ENCODE data around the gene KIAA1958.

- no peak for TF ChIP-seq CTCF (IDR thresholded peaks at IDR 0.05; ENCODE audit: low read depth, low read length, missing input control)
- no peak for TF ChIP-seq ATF3 (IDR thresholded peaks at IDR 0.05)
- TF ChIP-seq GABPA (IDR thresholded peaks at IDR 0.05 in 1 of 2, conservative IDR thresholded peaks at IDR 0.05 in 1 of 2): no peak
- no peak for TF ChIP-seq RXRA (IDR thresholded peaks at IDR 0.05)
- no peak for TF ChIP-seq MAX (IDR thresholded peaks at IDR 0.05)
- TF ChIP-seq RAD21 (IDR thresholded peaks at IDR 0.05): no peak
- no peak for TF ChIP-seq FOXA1 (IDR thresholded peaks at IDR 0.05)
- TF ChIP-seq ZBTB33 (IDR thresholded peaks at IDR 0.05): no peak
- TF ChIP-seq SP1 (IDR thresholded peaks at IDR 0.05): no peak
- no peak for TF ChIP-seq JUND (IDR thresholded peaks at IDR 0.05)
- no peak for TF ChIP-seq TAF1 (conservative IDR thresholded peaks at IDR 0.05)
- TF ChIP-seq REST (IDR thresholded peaks at IDR 0.05): no peak
- TF ChIP-seq YY1 (IDR thresholded peaks at IDR 0.05): no peak
- TF ChIP-seq EGR1 (IDR thresholded peaks at IDR 0.05; ENCODE audit: low read depth in 2 of 2): no peak
Measured at GRCh38 chr9:112548836-112549595, 62.4 kb downstream of the KIAA1958 start.

Measured in liver (tissue), 3 donors.